NCI-H128 (cell line): ENCODE data around the gene THRA.

Experiments
- DNase-seq: peaks from one replicate; lab custom pipeline; 2025; ENCODE audit not compliant: unreplicated experiment; lab: John Stamatoyannopoulos, UW

Gene THRA

GRCh38 chr17:40062329-40063186, at the start of gene THRA:
THRA (plus strand) TSS chr17:40062965; CDS start chr17:40074489, 11,524 bp downstream.
- no peak for DNase-seq

- no peak for DNase-seq
Measured at GRCh38 chr17:40014375-40014980, 48.3 kb upstream of the THRA start.

GRCh38 chr17:40015005-40015997, 47.5 kb upstream of the THRA start, which contains the start of gene CSF3:
CSF3 (plus strand) TSS chr17:40015440; CDS start chr17:40015475, 35 bp downstream.
- no peak for DNase-seq

- no peak for DNase-seq
Measured at GRCh38 chr17:40015998-40016985, 46.5 kb upstream of the THRA start.

GRCh38 chr17:40017422-40018080, 45.2 kb upstream of the THRA start:
- no peak for DNase-seq

- no peak for DNase-seq
Measured at GRCh38 chr17:40018211-40019121, 44.3 kb upstream of the THRA start.

GRCh38 chr17:40019140-40019991, 43.4 kb upstream of the THRA start:
- DNase-seq = no peak

- no peak for DNase-seq
Measured at GRCh38 chr17:40020146-40020545, 42.6 kb upstream of the THRA start.

- no peak for DNase-seq
Measured at GRCh38 chr17:40021451-40021971, 41.3 kb upstream of the THRA start.

- DNase-seq = no peak
Measured at GRCh38 chr17:40022497-40022896, 40.3 kb upstream of the THRA start.

GRCh38 chr17:40022961-40023541, 39.7 kb upstream of the THRA start:
- DNase-seq = no peak

GRCh38 chr17:40023590-40024292, 39.0 kb upstream of the THRA start:
- DNase-seq = no peak

- no peak for DNase-seq
Measured at GRCh38 chr17:40024901-40025300, 37.9 kb upstream of the THRA start.

- DNase-seq = no peak
Measured at GRCh38 chr17:40025559-40025958, 37.2 kb upstream of the THRA start.

GRCh38 chr17:40025991-40026815, 36.6 kb upstream of the THRA start:
- DNase-seq = no peak
